GM12872 (cell line): ENCODE results near the gene MYRF.

Experiments used
- TF ChIP-seq, protein P1 (sequence below): IDR thresholded peaks from 3 replicates; pipeline ENCODE4 v1.5.1; 2011; ENCODE audit warnings: low read depth, mild to moderate bottlenecking, low read length, moderate library complexity; ENCODE audit not compliant: insufficient read depth

The MYRF gene

GRCh38 chr11:61714916-61715315, 37.5 kb upstream of the MYRF start:
- TF ChIP-seq, protein P1, sequence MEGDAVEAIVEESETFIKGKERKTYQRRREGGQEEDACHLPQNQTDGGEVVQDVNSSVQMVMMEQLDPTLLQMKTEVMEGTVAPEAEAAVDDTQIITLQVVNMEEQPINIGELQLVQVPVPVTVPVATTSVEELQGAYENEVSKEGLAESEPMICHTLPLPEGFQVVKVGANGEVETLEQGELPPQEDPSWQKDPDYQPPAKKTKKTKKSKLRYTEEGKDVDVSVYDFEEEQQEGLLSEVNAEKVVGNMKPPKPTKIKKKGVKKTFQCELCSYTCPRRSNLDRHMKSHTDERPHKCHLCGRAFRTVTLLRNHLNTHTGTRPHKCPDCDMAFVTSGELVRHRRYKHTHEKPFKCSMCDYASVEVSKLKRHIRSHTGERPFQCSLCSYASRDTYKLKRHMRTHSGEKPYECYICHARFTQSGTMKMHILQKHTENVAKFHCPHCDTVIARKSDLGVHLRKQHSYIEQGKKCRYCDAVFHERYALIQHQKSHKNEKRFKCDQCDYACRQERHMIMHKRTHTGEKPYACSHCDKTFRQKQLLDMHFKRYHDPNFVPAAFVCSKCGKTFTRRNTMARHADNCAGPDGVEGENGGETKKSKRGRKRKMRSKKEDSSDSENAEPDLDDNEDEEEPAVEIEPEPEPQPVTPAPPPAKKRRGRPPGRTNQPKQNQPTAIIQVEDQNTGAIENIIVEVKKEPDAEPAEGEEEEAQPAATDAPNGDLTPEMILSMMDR: no peak

GRCh38 chr11:61715867-61716266, 36.6 kb upstream of the MYRF start:
- TF ChIP-seq, protein P1: no peak

DNA sequence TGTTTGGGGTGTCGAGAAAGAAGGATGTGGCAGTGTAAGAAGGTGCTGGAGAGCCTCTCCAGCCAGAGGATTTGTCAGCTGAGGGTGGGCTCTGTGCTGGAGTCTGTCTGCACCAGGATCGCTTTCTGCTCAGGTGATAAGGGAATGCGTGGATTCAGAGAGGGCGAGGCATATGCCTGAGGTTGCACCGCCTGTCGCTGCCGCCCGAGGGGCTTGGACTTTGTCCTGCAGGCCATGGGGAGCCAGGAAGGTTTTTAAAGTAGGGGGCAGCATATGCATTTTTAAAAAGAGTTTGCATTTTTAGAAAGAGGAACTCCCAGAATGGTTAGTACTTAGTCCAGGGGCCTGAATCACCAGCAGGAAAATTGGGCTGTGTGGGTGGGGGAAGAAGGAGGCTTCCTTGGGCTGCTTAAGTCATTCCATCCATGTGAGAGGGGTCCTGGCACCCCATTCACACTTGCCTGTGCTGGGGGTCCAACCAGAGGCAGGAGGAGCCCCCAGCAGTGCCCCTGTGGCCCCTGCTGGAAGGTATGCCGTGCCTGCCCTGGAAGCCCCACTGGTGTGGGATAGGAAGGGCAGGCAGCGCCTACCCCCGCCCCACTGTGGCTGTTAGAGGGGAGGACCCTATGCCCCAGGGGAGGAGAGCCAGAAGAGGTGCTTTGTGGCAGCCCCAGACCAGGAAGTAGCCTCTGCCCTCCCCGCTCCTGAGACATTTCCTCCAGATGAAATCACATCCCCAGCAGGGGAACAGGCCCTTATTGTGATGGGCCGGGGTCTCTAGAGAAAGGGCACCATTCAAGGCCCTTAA, 35.8 kb upstream of the MYRF start:
- TF ChIP-seq, protein P1: no peak

- TF ChIP-seq, protein P1: no peak
Measured at GRCh38 chr11:61717286-61718033, 35.0 kb upstream of the MYRF start.

DNA sequence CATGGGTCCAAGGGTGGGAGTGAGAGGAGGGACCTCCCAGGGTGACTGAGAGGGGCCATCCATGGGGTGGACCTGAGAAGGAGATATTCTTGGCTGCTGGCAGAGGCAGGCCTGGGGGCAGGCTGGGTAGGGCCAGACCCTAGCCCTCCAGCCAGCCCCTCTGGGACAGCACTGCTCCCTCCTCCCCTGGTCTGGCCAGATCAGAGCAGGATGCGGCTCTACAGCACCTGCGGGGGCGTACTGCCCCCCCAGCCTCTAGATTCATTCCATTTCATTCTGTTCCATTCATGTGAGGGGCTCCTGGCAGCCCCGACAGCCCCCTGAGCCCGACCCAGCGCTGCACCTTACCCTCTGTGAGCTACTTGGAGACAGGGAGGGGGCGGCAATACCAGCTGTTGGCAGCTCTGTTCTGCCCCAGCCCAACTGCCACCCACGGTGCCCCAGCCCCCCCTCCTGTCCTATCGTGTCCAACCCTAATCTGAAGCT, 34.3 kb upstream of the MYRF start:
- TF ChIP-seq, protein P1: no peak

GRCh38 chr11:61718621-61719302, 33.7 kb upstream of the MYRF start:
- TF ChIP-seq, protein P1: no peak

DNA sequence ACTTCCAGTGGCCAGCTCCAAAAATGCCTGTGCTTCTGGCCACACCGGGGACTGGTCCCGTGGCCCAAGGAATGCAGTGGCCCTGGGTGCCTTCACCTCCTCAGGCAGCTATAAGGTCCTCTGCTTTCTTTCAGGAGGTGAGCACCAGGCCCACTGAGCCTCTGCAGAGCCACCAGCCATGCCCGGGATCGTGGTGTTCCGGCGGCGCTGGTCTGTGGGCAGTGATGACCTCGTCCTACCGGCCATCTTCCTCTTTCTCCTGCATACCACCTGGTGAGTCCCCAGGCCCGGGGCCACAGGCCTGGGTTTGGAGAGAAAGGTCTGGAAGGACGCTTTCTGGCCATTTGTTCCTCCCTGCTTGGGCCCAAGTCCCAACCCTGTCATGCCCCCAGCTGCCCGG, 32.5 kb upstream of the MYRF start:
- TF ChIP-seq, protein P1: no peak
